Measurements from ENCODE around the gene SLIT3. TPM values are rescaled to one million over a fixed set of nuclear protein-coding genes. Genes with fewer than 3 reads are reported as not detected.

SLIT3 gene
- total RNA-seq, 1 donor from 2014 or later, result 52.8 TPM

DNA sequence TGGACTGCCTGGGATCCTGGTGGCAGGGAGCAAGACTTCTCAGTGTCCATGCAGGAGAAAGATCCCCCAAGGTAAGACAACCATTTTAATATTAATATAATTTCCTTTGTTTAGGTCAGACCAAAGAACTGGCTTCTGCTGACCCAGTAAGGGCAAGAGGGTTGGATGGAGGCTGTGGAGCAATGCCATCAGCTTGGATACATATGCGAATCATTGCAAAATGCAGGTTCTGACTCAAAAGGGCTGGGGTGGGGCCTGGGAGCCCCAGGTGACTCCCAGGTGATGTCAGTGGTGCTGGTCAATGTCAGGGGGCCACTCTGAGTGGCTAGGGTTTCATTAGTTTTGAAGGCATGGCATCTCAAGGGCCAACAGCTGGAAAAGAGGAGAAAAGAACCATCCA lies 632.9 kb downstream of the SLIT3 start:
- no peaks in the 10 kb centered on the region for H3K4me1 ChIP-seq
- peaks cover 0 to 3% of the 10 kb centered on the region in 2 donors for H3K36me3 ChIP-seq
- no peak for DNase-seq (ENCODE audit: extremely low spot score in 2 of 2)
- no peaks in the 10 kb centered on the region for H3K9me3 ChIP-seq
- no peak overlapping the region for H3K27ac ChIP-seq
- intact Hi-C loops (cut with DNase I), result no loop called here
- no peak overlapping the region for H3K4me3 ChIP-seq
- H3K27me3 ChIP-seq, result no peaks in the 10 kb centered on the region
- TF ChIP-seq POLR2AphosphoS5 (IDR thresholded peaks at IDR 0.05; ENCODE audit: insufficient read depth in 1 of 2, low read depth in 1 of 2) (no peak), POLR2A (IDR thresholded peaks at IDR 0.05) (no peak)
- TF ChIP-seq, protein P1, sequence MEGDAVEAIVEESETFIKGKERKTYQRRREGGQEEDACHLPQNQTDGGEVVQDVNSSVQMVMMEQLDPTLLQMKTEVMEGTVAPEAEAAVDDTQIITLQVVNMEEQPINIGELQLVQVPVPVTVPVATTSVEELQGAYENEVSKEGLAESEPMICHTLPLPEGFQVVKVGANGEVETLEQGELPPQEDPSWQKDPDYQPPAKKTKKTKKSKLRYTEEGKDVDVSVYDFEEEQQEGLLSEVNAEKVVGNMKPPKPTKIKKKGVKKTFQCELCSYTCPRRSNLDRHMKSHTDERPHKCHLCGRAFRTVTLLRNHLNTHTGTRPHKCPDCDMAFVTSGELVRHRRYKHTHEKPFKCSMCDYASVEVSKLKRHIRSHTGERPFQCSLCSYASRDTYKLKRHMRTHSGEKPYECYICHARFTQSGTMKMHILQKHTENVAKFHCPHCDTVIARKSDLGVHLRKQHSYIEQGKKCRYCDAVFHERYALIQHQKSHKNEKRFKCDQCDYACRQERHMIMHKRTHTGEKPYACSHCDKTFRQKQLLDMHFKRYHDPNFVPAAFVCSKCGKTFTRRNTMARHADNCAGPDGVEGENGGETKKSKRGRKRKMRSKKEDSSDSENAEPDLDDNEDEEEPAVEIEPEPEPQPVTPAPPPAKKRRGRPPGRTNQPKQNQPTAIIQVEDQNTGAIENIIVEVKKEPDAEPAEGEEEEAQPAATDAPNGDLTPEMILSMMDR (IDR thresholded peaks at IDR 0.05), result no peak

DNA sequence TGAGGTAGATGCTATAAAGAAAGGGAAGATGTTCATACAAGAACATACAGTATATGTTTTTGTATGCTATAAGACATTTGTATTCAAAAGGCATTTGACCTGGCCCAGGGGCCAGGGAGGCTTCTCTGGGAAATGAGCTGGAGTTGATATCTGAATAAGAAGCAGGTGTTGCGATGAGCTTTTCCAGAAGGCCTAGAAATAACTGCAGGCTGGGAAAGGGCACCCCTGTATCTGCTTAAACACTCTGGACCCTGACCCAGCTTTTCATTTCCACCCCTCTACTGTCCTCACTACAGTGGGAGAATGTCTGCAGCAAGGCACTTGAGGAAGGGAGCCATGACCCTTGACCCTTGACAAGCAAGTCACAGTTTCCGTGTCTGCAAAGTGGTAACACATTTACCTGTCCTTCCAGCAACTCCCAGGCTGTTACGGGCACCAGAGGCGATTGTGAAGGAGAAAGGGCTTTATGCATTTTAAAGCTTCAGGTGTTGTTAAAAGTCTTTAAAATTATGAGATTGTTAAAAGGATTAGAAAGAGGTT lies 633.6 kb downstream of the SLIT3 start:
- Histone ChIP-seq H3K27me3 (no peaks in the 10 kb centered on the region), H3K4me1 (no peaks in the 10 kb centered on the region), H3K36me3 (peaks cover 0 to 3% of the 10 kb centered on the region in 2 donors), H3K4me3 (no peak overlapping the region), H3K9me3 (no peaks in the 10 kb centered on the region), H3K27ac (no peak overlapping the region)
- DNase-seq (ENCODE audit: extremely low spot score in 2 of 2), result no peak
- TF ChIP-seq POLR2A (IDR thresholded peaks at IDR 0.05), result no peak
- TF ChIP-seq, protein P1 (IDR thresholded peaks at IDR 0.05), result no peak
- TF ChIP-seq POLR2AphosphoS5 (IDR thresholded peaks at IDR 0.05; ENCODE audit: insufficient read depth in 1 of 2, low read depth in 1 of 2), result no peak
- intact Hi-C loops (cut with DNase I), result no loop called here

DNA sequence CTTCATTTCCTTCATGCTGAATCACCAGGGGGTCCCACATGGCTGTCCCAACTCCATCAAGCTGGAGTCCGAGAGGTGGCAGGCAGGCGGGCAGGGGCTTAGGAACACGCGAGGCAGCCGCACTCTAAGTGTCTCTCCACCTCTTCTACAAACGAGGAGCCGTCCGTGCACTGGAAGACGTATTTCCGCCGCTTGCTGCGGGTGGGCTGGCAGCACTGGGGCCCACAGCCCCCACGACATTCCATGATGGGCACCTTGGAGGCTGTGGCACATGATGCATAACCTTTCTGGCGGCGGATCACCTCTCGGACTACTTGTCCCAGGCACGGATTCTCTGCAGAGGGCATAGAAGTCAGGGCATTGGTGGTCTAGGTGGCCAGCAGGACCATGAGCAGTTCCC lies 634.6 kb downstream of the SLIT3 start:
- Histone ChIP-seq H3K9me3 (no peaks in the 10 kb centered on the region), H3K36me3 (peaks cover 0 to 3% of the 10 kb centered on the region in 2 donors), H3K4me3 (no peak overlapping the region), H3K27ac (no peak overlapping the region), H3K27me3 (no peaks in the 10 kb centered on the region), H3K4me1 (no peaks in the 10 kb centered on the region)
- TF ChIP-seq, protein P1 (IDR thresholded peaks at IDR 0.05), result no peak
- no peak for TF ChIP-seq POLR2AphosphoS5 (IDR thresholded peaks at IDR 0.05; ENCODE audit: insufficient read depth in 1 of 2, low read depth in 1 of 2)
- no peak for TF ChIP-seq POLR2A (IDR thresholded peaks at IDR 0.05)
- no peak for DNase-seq (ENCODE audit: extremely low spot score in 2 of 2)
- intact Hi-C loops (cut with DNase I), result no loop called here

DNA sequence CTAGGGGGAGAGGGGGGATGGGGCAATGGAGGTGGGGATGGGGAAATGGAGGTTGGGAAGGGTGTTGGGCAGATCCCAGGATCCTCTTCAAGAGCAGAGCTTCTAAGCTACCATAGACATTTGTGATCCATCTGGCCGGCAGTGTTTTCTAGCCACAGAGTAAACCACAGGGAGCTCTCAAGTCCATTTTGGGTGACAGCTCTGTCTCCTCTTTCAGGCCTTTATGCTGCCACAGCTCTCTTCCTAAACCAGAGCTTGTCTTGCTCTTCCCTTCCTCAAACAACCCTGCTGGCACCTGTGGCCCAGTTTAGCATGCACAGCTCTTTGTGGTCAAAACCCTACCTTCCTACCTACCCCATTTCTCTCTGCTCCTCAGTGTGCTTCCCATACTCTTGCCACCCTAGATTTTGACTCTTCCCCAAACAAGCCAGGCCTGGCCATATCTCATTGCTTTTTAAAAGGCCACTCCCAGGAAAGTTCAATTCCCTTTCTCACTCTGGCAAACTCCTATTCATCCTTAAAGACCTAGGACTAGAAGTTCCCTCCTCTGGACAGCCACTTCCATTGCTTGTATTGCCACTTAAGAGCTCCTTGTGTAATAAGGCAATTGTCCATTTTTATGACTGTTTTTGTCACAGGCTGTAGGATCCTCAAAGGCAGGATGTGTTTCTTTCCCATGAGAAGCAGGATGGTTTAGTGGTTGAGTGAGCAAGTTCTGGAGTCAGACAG lies 637.5 kb downstream of the SLIT3 start:
- no peak for TF ChIP-seq POLR2AphosphoS5 (IDR thresholded peaks at IDR 0.05; ENCODE audit: insufficient read depth in 1 of 2, low read depth in 1 of 2)
- TF ChIP-seq POLR2A (IDR thresholded peaks at IDR 0.05), result no peak
- TF ChIP-seq, protein P1 (IDR thresholded peaks at IDR 0.05), result no peak
- H3K4me3 ChIP-seq, result no peak overlapping the region
- peaks cover 0 to 3% of the 10 kb centered on the region in 2 donors for H3K36me3 ChIP-seq
- no peak overlapping the region for H3K27ac ChIP-seq
- no peaks in the 10 kb centered on the region for H3K4me1 ChIP-seq
- intact Hi-C loops (cut with DNase I), result no loop called here
- H3K9me3 ChIP-seq, result no peaks in the 10 kb centered on the region
- DNase-seq (ENCODE audit: extremely low spot score in 2 of 2), result no peak
- H3K27me3 ChIP-seq, result no peaks in the 10 kb centered on the region
